Activated T-helper 17 cell treated with anti-CD3 and anti-CD28 coated beads, Interleukin-2, amount 50 U/mL, for 72 hours (primary cell): ENCODE results near the gene DACT1. TPM values are rescaled to one million over a fixed set of nuclear protein-coding genes. Genes with fewer than 3 reads are reported as not detected.

ENCODE experiments used
- total RNA-seq, 2 donors: library from RNA; stranded (reverse); gene quantifications; one replicate each; pipeline ENCODE4 v1.2.3, GENCODE V29; 2022

The DACT1 gene
- total RNA-seq, 2 donors from 2014 or later: 2.5 to 2.8 TPM

Other genes starting within 250 kb of the DACT1 start
- not detected for gene TOMM20L, start 242.0 kb upstream of the DACT1 start, total RNA-seq
- gene TIMM9, start 210.4 kb upstream of the DACT1 start, total RNA-seq: 10 to 100 TPM; 31.9 to 39.8 TPM
- 10 to 100 TPM; 39.7 to 40.6 TPM for gene KIAA0586, start 210.2 kb upstream of the DACT1 start, total RNA-seq